PC-3 (cell line): ENCODE measurements around the gene TXN2. TPM values are rescaled to one million over a fixed set of nuclear protein-coding genes. Genes with fewer than 3 reads are reported as not detected.

Experiments
- ATAC-seq: fragments of 200-7000 bp; cut with Tn5 transposase; 2 replicates; pipeline ENCODE4 v1.9.1; 2020; ENCODE audit warnings: mild to moderate bottlenecking, moderate library complexity
- BruUV-seq: library from RNA; stranded (reverse); fragments of 400-500 nt; replicated peaks from 2 replicates; lab custom pipeline; 2021; lab: Mats Ljungman, UMichigan
- CTCF ChIA-PET: fragments of 300-600 bp; sonication (Branson Sonifier 250); formaldehyde crosslinking; loops from one replicate; lab custom pipeline; 2022; ENCODE audit warnings: antibody characterized with exemption; lab: Charles Lee
- POLR2A ChIA-PET: fragments of 300-600 bp; sonication (Branson Sonifier 250); formaldehyde crosslinking; loops from one replicate; lab custom pipeline; 2022; ENCODE audit warnings: antibody characterized with exemption; ENCODE audit not compliant: unreplicated experiment; lab: Charles Lee
- DNase-seq: peaks from one replicate; pipeline ENCODE4 v3.0.0-alpha.2; 2015
- H2AFZ ChIP-seq: fragments of 300-600 bp; sonication (generic); 2 replicates; pipeline ENCODE4 v1.6.0; 2016; ENCODE audit warnings: antibody characterized with exemption, low read length
- H3F3A ChIP-seq: fragments of 300-600 bp; sonication (generic); one replicate; pipeline ENCODE4 v1.6.0; 2017; ENCODE audit warnings: antibody characterized with exemption, low read length, control low read depth, mild to moderate bottlenecking; ENCODE audit not compliant: unreplicated experiment
- H3K27ac ChIP-seq: fragments of 300-600 bp; sonication (generic); 2 replicates; pipeline ENCODE4 v1.5.1; 2016; ENCODE audit warnings: mild to moderate bottlenecking, low read length
- H3K27me3 ChIP-seq: fragments of 300-600 bp; sonication (generic); 2 replicates; pipeline ENCODE4 v1.6.1; 2016; ENCODE audit warnings: low read length, mixed read lengths
- H3K36me3 ChIP-seq: fragments of 300-600 bp; sonication (generic); 2 replicates; pipeline ENCODE4 v1.6.1; 2016; ENCODE audit warnings: low read depth, mixed run types, low read length, mixed read lengths
- H3K4me1 ChIP-seq: fragments of 300-600 bp; sonication (generic); 2 replicates; pipeline ENCODE4 v1.5.1; 2016; ENCODE audit warnings: low read length; ENCODE audit not compliant: insufficient read depth
- H3K4me2 ChIP-seq: fragments of 300-600 bp; sonication (generic); 2 replicates; pipeline ENCODE4 v1.6.0; 2016; ENCODE audit warnings: low read length
- H3K4me3 ChIP-seq: fragments of 300-600 bp; sonication (generic); 2 replicates; pipeline ENCODE4 v1.5.1; 2016; ENCODE audit warnings: mild to moderate bottlenecking, low read length, mixed read lengths
- H3K79me2 ChIP-seq: fragments of 300-600 bp; sonication (generic); 2 replicates; pipeline ENCODE4 v1.6.1; 2017; ENCODE audit warnings: low read length, mixed read lengths
- H3K9ac ChIP-seq: fragments of 300-600 bp; sonication (generic); 2 replicates; pipeline ENCODE4 v1.6.0; 2016; ENCODE audit warnings: mild to moderate bottlenecking, low read length
- H3K9me2 ChIP-seq: fragments of 300-600 bp; sonication (generic); replicated peaks from 2 replicates; pipeline ENCODE4 v1.6.1; 2016; ENCODE audit warnings: mixed run types, low read length, mixed read lengths
- H3K9me3 ChIP-seq: fragments of 300-600 bp; sonication (generic); 2 replicates; pipeline ENCODE4 v1.6.1; 2016; ENCODE audit warnings: low read length, mixed read lengths
- H4K20me1 ChIP-seq: fragments of 300-600 bp; sonication (generic); 2 replicates; pipeline ENCODE4 v1.6.1; 2016; ENCODE audit warnings: low read length, mixed read lengths
- CTCF ChIP-seq: fragments of 300-600 bp; sonication (generic); conservative IDR thresholded peaks from 2 replicates; pipeline ENCODE4 v1.5.1; 2017; ENCODE audit warnings: antibody characterized with exemption, low read depth, mild to moderate bottlenecking, low read length
- EZH2 ChIP-seq: fragments of 300-600 bp; sonication (generic); IDR thresholded peaks from one replicate; pipeline ENCODE4 v1.6.1; 2017; ENCODE audit warnings: antibody characterized with exemption, mild to moderate bottlenecking, low read length; ENCODE audit not compliant: unreplicated experiment
- EZH2phosphoT487 ChIP-seq: fragments of 300-600 bp; sonication (generic); IDR thresholded peaks from 2 replicates; pipeline ENCODE4 v1.6.1; 2018; ENCODE audit warnings: mild to moderate bottlenecking, antibody characterized with exemption, low read length, borderline replicate concordance
- intact Hi-C: fragments of 100-400 bp; cut with micrococcal nuclease; formaldehyde crosslinking; loops from 2 replicates; pipeline ENCODE4 v1.9.0; 2023
- total RNA-seq: library from RNA; depleted of rRNA; stranded (reverse); fragments of >200 nt; gene quantifications from 2 replicates; pipeline ENCODE4 v1.2.3, GENCODE V29; 2014

TXN2 gene
- total RNA-seq, 1 experiment from 2014 or later = 49.6 TPM

GRCh38 chr22:36492109-36492508 lies 10.7 kb upstream of the TXN2 start:
- H3K9me2 ChIP-seq = no peaks in the 10 kb centered on the region
- BruUV-seq = no TSS peak
- TF ChIP-seq CTCF (no peak), EZH2 (no peak), EZH2phosphoT487 (no peak)
- H4K20me1 ChIP-seq = no peaks in the 10 kb centered on the region
- H3K9me3 ChIP-seq = no peaks in the 10 kb centered on the region
- CTCF ChIA-PET = no interaction called here
- no peaks in the 10 kb centered on the region for H3K27me3 ChIP-seq
- no peaks in the 10 kb centered on the region for H3K79me2 ChIP-seq
- H3K4me3 ChIP-seq = no peak overlapping the region
- H3F3A ChIP-seq = no peaks in the 10 kb centered on the region
- H3K27ac ChIP-seq = no peak overlapping the region
- POLR2A ChIA-PET = no interaction called here
- no peaks in the 10 kb centered on the region for H3K36me3 ChIP-seq
- H2AFZ ChIP-seq = no peak overlapping the region
- ATAC-seq (no peak), DNase-seq (no peak)
- H3K4me2 ChIP-seq = no peak overlapping the region
- intact Hi-C loops = no loop called here
- no peaks in the 10 kb centered on the region for H3K4me1 ChIP-seq
- H3K9ac ChIP-seq = no peak overlapping the region

GRCh38 chr22:36491155-36491554 lies 9.7 kb upstream of the TXN2 start:
- Histone ChIP-seq H3K27me3 (no peaks in the 10 kb centered on the region), H2AFZ (no peak overlapping the region), H3K9me2 (no peaks in the 10 kb centered on the region), H3K4me3 (no peak overlapping the region), H3K9me3 (no peaks in the 10 kb centered on the region), H3K4me2 (no peak overlapping the region), H3F3A (no peaks in the 10 kb centered on the region), H3K27ac (no peak overlapping the region), H3K79me2 (no peaks in the 10 kb centered on the region), H4K20me1 (no peaks in the 10 kb centered on the region), H3K36me3 (no peaks in the 10 kb centered on the region), H3K9ac (no peak overlapping the region), H3K4me1 (no peaks in the 10 kb centered on the region)
- ATAC-seq (no peak), DNase-seq (no peak)
- ChIA-PET CTCF (no interaction called here), POLR2A (no interaction called here)
- intact Hi-C loops = no loop called here
- TF ChIP-seq EZH2phosphoT487 = no peak
- TF ChIP-seq CTCF = no peak
- no peak for TF ChIP-seq EZH2
- BruUV-seq = no TSS peak

GRCh38 chr22:36486619-36487384 lies 5.4 kb upstream of the TXN2 start:
- no peak overlapping the region for H2AFZ ChIP-seq
- H3K9me2 ChIP-seq = no peaks in the 10 kb centered on the region
- no peaks in the 10 kb centered on the region for H3K27me3 ChIP-seq
- peak; percentile 56 for DNase-seq
- intact Hi-C loops = no loop called here
- H3K4me3 ChIP-seq = no peak overlapping the region
- H3K79me2 ChIP-seq = no peaks in the 10 kb centered on the region
- ChIA-PET CTCF (no interaction called here), POLR2A (no interaction called here)
- H3K4me2 ChIP-seq = no peak overlapping the region
- peaks cover 7% of the 10 kb centered on the region; the same call in 1 of the 2 replicates for H3K4me1 ChIP-seq
- H3K9ac ChIP-seq = no peak overlapping the region
- no peaks in the 10 kb centered on the region for H4K20me1 ChIP-seq
- no peaks in the 10 kb centered on the region for H3F3A ChIP-seq
- H3K27ac ChIP-seq = no peak overlapping the region
- H3K36me3 ChIP-seq = no peaks in the 10 kb centered on the region
- TF ChIP-seq CTCF (peak; percentile 65), EZH2phosphoT487 (no peak)
- no peak for ATAC-seq
- BruUV-seq = no TSS peak
- H3K9me3 ChIP-seq = no peaks in the 10 kb centered on the region
